ENCODE measurements around the gene TAGLN2.

- TF ChIP-seq CTCF (IDR thresholded peaks at IDR 0.05), result no peak
- TF ChIP-seq POLR2A (IDR thresholded peaks at IDR 0.05), result no peak
These were observed 43.4 kb downstream of the TAGLN2 start for GRCh38 chr1:159881622-159882526.
